Vagina (tissue), 2 donors: ENCODE results near the gene RAMACL.

Experiments
- CTCF ChIP-seq, 3 experiments: fragments of 450-650 bp in 2 of 3; fragments of 200-600 bp in 1 of 3; sonication (generic) in 1 of 3; IDR thresholded peaks; one replicate each; pipeline ENCODE4 v1.5.1; 2017 to 2019; ENCODE audit warnings: antibody characterized with exemption in 3 of 3, mild to moderate bottlenecking in 2 of 3, moderate library complexity in 2 of 3
- POLR2A ChIP-seq, 2 donors: fragments of 450-650 bp; IDR thresholded peaks; one replicate each; pipeline ENCODE4 v1.6.1; 2017; ENCODE audit warnings: antibody characterized with exemption in 2 of 2, mild to moderate bottlenecking in 2 of 2, moderate library complexity in 2 of 2
- POLR2AphosphoS5 ChIP-seq, 2 donors: sonication (generic); formaldehyde crosslinking; IDR thresholded peaks; one replicate each; pipeline ENCODE4 v1.9.0; 2017; ENCODE audit warnings: antibody characterized with exemption in 2 of 2, mild to moderate bottlenecking in 2 of 2, low read depth in 1 of 2; ENCODE audit not compliant: insufficient read depth in 1 of 2

GRCh38 chr6:166546653-166547052, 39.8 kb downstream of the RAMACL start:
- TF ChIP-seq POLR2A (IDR thresholded peaks at IDR 0.05), result no peak
- TF ChIP-seq POLR2AphosphoS5 (IDR thresholded peaks at IDR 0.05; ENCODE audit: insufficient read depth in 1 of 2, low read depth in 1 of 2), result no peak
- no peak for TF ChIP-seq CTCF (IDR thresholded peaks at IDR 0.05)
